AG09309 (cell line): ENCODE data around the gene KRTAP20-4.

Source experiments
- DNase-seq: peaks from one replicate; pipeline ENCODE4 v3.0.0-alpha.2; 2010; ENCODE audit warnings: low read depth
- H3K4me3 ChIP-seq: 2 replicates; pipeline ENCODE4 v1.5.1; 2011; ENCODE audit warnings: mild to moderate bottlenecking, low read depth, low read length, moderate library complexity; ENCODE audit not compliant: control insufficient read depth
- TF ChIP-seq, protein P1 (sequence below): IDR thresholded peaks from 2 replicates; pipeline ENCODE4 v1.5.1; 2011; ENCODE audit warnings: mild to moderate bottlenecking, low read depth, low read length, inconsistent platforms; ENCODE audit not compliant: insufficient read depth, control insufficient read depth; ENCODE audit errors: missing control alignments

The KRTAP20-4 gene

DNA sequence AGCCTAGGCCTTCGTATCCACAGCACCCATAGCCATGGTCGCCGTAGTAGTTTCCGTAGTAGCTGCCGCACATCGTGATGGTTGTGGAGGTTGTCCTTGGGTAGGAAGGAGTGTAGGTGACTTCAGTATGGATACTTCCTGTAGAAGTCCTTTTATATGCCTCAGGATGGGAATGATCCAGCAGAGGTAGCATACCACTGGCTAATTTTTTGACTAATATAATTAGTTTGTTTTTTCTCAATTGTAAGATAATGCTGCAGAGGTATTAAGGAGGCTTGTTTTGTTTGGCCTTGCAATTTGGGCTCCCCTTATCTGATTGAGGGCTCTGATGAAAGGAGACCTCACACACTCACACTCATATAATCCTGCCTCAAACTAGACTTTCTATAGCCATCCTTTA is 21.6 kb upstream of the KRTAP20-4 start, which contains the start of gene KRTAP6-2:
TSS of gene KRTAP6-2 (minus strand) at position 101 of the 400 bp plus-strand sequence. CDS start at position 73, 28 bp downstream.
- TF ChIP-seq, protein P1, sequence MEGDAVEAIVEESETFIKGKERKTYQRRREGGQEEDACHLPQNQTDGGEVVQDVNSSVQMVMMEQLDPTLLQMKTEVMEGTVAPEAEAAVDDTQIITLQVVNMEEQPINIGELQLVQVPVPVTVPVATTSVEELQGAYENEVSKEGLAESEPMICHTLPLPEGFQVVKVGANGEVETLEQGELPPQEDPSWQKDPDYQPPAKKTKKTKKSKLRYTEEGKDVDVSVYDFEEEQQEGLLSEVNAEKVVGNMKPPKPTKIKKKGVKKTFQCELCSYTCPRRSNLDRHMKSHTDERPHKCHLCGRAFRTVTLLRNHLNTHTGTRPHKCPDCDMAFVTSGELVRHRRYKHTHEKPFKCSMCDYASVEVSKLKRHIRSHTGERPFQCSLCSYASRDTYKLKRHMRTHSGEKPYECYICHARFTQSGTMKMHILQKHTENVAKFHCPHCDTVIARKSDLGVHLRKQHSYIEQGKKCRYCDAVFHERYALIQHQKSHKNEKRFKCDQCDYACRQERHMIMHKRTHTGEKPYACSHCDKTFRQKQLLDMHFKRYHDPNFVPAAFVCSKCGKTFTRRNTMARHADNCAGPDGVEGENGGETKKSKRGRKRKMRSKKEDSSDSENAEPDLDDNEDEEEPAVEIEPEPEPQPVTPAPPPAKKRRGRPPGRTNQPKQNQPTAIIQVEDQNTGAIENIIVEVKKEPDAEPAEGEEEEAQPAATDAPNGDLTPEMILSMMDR, result no peak

DNA sequence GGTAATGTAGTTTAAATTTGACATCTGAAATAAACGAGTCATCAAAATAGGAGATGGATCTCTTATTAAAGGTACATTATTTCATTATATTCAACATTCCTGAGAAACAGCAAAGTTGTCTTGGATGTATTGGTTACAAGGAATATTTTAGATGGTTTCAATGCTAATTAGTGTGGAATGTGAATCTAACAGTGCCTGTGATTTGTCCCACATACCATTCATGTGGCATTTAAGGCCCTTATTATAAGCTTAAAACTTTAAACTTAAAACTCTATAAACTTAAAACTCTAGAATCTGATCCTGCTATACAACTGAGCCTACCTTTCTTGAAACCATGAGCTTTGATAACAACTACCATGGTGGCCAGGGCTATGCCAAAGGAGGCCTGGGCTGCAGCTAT is 19.6 kb upstream of the KRTAP20-4 start, which contains the start of gene KRTAP22-1:
TSS of gene KRTAP22-1 (plus strand) at position 301 of the 400 bp plus-strand sequence.
- no peak within 1 kb of the TSS for H3K4me3 ChIP-seq
- no peak for DNase-seq
- TF ChIP-seq, protein P1, result no peak

More for the DNA sequence above, 21.6 kb upstream of the KRTAP20-4 start, which contains the start of gene KRTAP6-2:
- DNase-seq, result no peak
- H3K4me3 ChIP-seq, result no peak within 1 kb of the TSS

DNA sequence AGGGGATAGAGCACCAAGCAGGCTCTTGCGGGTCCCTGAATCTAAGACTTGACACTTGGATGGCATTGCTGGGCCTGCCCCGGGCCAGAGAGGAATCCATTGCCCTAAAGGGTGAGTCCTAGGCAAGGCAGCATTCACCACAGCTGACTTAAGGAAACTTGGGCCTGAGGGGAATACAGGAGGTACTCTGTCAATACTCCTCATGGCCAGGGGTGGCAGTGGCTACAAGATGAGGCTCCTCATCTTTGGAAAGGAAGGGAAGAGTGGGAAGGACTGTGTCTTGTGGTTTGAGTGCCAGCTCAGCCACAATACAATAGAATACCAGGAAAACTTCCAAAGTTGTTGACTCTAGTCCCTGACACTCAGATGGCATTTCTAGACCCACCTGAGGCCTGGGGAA is 14.5 kb upstream of the KRTAP20-4 start:
- no peak for DNase-seq
- H3K4me3 ChIP-seq, result no peak overlapping the region
- TF ChIP-seq, protein P1, result no peak

DNA sequence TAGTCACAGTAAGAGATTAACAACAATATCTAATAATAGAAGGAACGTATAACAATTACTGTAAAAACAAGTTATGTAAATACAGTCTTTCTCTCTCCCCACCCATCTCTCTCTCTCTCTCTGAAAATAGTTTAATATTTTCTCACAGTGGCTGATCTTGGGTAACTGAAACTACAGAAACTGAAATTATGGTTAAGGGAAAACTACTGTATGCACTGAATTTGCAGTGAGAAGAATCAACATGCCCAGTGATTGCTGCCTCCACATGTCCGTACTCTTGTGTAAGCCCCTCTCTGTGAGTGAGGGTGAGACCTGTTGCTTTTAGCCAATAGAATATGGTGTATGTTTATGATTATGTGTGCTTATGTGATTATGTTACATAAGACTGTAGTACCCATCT is 8.3 kb upstream of the KRTAP20-4 start:
- TF ChIP-seq, protein P1, result no peak
- no peak overlapping the region for H3K4me3 ChIP-seq
- DNase-seq, result no peak

DNA sequence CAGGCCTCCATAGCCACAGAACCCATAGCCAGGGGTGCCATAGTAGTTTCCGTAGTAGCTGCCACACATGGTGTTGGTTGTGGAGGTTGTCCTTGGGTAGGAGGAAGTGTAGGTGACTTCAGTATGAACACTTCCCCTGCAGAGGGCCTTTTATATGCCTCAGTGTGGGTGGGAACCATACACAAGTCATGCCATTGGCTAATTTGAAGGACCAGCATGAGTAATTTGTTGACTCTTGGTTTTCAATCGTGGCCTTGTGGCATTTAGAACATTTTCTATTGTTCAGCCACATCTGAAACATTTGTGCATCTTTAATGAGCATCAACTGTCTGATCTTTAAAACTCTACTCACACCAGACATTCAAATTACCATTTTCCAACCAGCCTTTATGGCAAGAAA is 6.6 kb upstream of the KRTAP20-4 start, which contains the start of gene KRTAP6-1:
TSS of gene KRTAP6-1 (minus strand) at position 95 of the 400 bp plus-strand sequence. CDS start at position 69, 26 bp downstream.
- DNase-seq, result no peak
- no peak within 1 kb of the TSS for H3K4me3 ChIP-seq
- TF ChIP-seq, protein P1, result no peak

DNA sequence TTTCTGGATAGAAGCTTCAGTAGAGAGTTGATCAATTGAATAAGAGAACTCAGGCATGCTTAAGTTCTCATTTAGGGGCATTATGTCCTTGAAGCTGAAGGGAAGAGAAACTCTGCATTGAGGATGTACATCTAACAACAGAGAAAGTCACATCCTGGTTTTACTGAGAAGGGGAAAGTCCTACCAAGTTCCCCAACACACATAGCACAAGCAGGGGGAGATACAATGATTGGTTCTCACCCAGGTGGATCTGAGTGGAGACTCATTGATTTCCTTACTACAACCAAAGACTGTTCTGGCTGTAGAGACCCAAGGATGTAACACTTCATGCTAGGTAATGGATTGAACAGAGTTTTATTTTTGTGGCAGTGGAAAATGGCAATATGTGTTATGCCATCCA is 5.2 kb upstream of the KRTAP20-4 start:
- DNase-seq, result no peak
- TF ChIP-seq, protein P1, result no peak
- no peak overlapping the region for H3K4me3 ChIP-seq
